ENCODE data around the gene SLC13A2. TPM values are rescaled to one million over a fixed set of nuclear protein-coding genes. Genes with fewer than 3 reads are reported as not detected.

Gene SLC13A2
- total RNA-seq, 2 experiments from 2014 or later = not detected

DNA sequence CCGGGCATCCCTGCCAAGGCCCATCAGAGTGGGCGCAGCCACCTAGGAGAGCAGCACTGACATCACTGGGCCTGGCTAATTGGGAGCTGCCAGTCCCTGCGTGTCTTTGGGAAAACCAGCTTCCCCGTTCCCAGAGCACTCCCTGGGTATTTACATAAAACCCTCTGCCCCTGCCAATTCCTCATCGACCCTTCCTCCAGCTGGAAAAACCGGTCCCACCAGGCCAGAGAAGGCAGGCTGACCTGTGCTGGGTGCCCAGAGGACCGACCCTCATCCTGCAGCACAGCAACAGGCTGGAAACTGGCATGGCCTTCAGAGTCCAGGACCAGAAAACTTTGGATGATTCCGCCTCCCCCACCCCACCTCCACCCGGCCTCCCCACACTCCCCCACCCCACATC lies 24.5 kb downstream of the SLC13A2 start:
- Histone ChIP-seq H3K4me3 (ENCODE audit: low read length) (no peak overlapping the region), H3K4me1 (ENCODE audit: insufficient read depth, low read length) (no peaks in the 10 kb centered on the region), H3K9me3 (ENCODE audit: control insufficient read depth in 1 of 2, insufficient read depth in 1 of 2, low read length in 2 of 2) (no peaks in the 10 kb centered on the region), H3K27ac (ENCODE audit: low read depth in 1 of 2, low read length in 2 of 2) (no peak overlapping the region), H3K27me3 (ENCODE audit: control insufficient read depth in 1 of 2, insufficient read depth in 2 of 2, low read length in 2 of 2) (peaks cover 0 to 6% of the 10 kb centered on the region in 2 experiments), H3K36me3 (ENCODE audit: insufficient read depth, low read length) (no peaks in the 10 kb centered on the region)
- no peaks in the 10 kb centered on the region for H3K36me3 Mint-ChIP-seq (ENCODE audit: low read depth)
- H3K4me3 Mint-ChIP-seq = no peak overlapping the region
- DNase-seq = no peak
- ChIA-PET CTCF (no interaction called here), POLR2A (no interaction called here)
- no peak for ATAC-seq (ENCODE audit: poor library complexity)
- TF ChIP-seq, protein P1, sequence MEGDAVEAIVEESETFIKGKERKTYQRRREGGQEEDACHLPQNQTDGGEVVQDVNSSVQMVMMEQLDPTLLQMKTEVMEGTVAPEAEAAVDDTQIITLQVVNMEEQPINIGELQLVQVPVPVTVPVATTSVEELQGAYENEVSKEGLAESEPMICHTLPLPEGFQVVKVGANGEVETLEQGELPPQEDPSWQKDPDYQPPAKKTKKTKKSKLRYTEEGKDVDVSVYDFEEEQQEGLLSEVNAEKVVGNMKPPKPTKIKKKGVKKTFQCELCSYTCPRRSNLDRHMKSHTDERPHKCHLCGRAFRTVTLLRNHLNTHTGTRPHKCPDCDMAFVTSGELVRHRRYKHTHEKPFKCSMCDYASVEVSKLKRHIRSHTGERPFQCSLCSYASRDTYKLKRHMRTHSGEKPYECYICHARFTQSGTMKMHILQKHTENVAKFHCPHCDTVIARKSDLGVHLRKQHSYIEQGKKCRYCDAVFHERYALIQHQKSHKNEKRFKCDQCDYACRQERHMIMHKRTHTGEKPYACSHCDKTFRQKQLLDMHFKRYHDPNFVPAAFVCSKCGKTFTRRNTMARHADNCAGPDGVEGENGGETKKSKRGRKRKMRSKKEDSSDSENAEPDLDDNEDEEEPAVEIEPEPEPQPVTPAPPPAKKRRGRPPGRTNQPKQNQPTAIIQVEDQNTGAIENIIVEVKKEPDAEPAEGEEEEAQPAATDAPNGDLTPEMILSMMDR (IDR thresholded peaks at IDR 0.05) = no peak
- no peak overlapping the region for H3K27ac Mint-ChIP-seq
- no peaks in the 10 kb centered on the region for H3K4me1 Mint-ChIP-seq (ENCODE audit: low read depth)
- H3K27me3 Mint-ChIP-seq = no peaks in the 10 kb centered on the region
- H3K9me3 Mint-ChIP-seq = no peaks in the 10 kb centered on the region
- intact Hi-C loops (cut with DNase I, micrococcal nuclease) = no loop called here

DNA sequence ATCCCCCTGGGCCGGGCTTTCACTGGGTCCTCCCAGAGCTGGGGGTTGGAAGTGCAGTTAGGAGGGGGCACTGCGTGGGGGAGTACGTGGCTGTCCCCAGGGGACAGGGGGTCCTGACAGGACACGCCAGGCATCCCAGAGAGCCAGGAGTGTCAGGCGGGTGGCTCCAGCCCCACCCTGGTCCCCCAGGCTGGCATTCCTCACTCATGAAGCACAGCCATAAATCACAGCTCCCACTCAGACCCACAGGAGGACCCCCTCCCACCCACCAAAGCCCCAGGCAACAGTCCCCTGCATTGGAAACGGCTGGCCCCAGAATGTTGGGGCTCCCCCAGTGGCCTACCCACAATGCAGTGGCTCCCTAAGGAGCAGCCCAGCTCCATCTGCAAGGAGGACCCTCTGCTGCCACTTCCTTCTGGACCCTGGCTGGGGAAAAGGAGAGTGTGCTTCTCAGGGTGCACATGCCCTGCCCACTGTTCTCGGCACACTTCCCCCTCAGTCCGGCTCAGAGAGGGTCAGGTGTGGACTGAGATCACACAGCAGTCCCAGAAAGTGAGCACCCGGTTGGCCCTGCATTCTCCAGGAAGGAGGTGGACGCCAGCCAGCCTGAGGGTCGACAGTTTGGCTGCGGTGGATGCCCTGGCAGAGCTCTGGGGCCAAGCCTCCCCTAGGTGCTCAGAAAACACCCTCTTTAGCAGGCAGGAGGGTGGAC lies 25.4 kb downstream of the SLC13A2 start:
- no peaks in the 10 kb centered on the region for H3K9me3 ChIP-seq (ENCODE audit: control insufficient read depth in 1 of 2, insufficient read depth in 1 of 2, low read length in 2 of 2)
- H3K27ac ChIP-seq (ENCODE audit: low read depth in 1 of 2, low read length in 2 of 2) = no peak overlapping the region
- Mint-ChIP-seq H3K4me1 (ENCODE audit: low read depth) (no peaks in the 10 kb centered on the region), H3K36me3 (ENCODE audit: low read depth) (no peaks in the 10 kb centered on the region), H3K9me3 (no peaks in the 10 kb centered on the region), H3K27me3 (no peaks in the 10 kb centered on the region), H3K27ac (no peak overlapping the region), H3K4me3 (no peak overlapping the region)
- no peak for DNase-seq
- H3K27me3 ChIP-seq (ENCODE audit: control insufficient read depth in 1 of 2, insufficient read depth in 2 of 2, low read length in 2 of 2) = peaks cover 0 to 3% of the 10 kb centered on the region in 2 experiments
- no peaks in the 10 kb centered on the region for H3K4me1 ChIP-seq (ENCODE audit: insufficient read depth, low read length)
- ATAC-seq (ENCODE audit: poor library complexity) = no peak
- intact Hi-C loops (cut with DNase I, micrococcal nuclease) = no loop called here
- ChIA-PET CTCF (no interaction called here), POLR2A (no interaction called here)
- TF ChIP-seq, protein P1 (IDR thresholded peaks at IDR 0.05) = no peak
- no peak overlapping the region for H3K4me3 ChIP-seq (ENCODE audit: low read length)
- H3K36me3 ChIP-seq (ENCODE audit: insufficient read depth, low read length) = no peaks in the 10 kb centered on the region

DNA sequence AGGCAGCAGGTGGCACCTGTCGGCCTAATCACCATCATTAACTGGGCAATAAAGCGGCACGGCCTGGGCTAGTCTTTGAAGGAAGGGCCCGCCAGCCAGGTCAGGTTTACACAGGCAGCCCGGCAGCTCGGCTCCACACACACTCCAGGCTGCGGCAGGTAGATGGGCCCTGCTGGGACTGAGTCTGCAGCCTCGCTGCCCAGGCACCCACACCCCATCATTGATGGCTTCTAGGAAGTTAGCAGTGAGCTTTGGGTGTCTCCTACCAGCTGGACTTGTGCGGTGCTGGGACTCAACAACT lies 25.9 kb downstream of the SLC13A2 start:
- H3K4me1 Mint-ChIP-seq (ENCODE audit: low read depth) = no peaks in the 10 kb centered on the region
- ATAC-seq (ENCODE audit: poor library complexity) (no peak), DNase-seq (no peak)
- Histone ChIP-seq H3K4me3 (ENCODE audit: low read length) (no peak overlapping the region), H3K4me1 (ENCODE audit: insufficient read depth, low read length) (no peaks in the 10 kb centered on the region), H3K27me3 (ENCODE audit: control insufficient read depth in 1 of 2, insufficient read depth in 2 of 2, low read length in 2 of 2) (peaks cover 0 to 3% of the 10 kb centered on the region in 2 experiments), H3K9me3 (ENCODE audit: control insufficient read depth in 1 of 2, insufficient read depth in 1 of 2, low read length in 2 of 2) (no peaks in the 10 kb centered on the region), H3K27ac (ENCODE audit: low read depth in 1 of 2, low read length in 2 of 2) (no peak overlapping the region), H3K36me3 (ENCODE audit: insufficient read depth, low read length) (no peaks in the 10 kb centered on the region)
- H3K9me3 Mint-ChIP-seq = no peaks in the 10 kb centered on the region
- ChIA-PET POLR2A (no interaction called here), CTCF (no interaction called here)
- H3K27me3 Mint-ChIP-seq = no peaks in the 10 kb centered on the region
- TF ChIP-seq, protein P1 (IDR thresholded peaks at IDR 0.05) = no peak
- H3K27ac Mint-ChIP-seq = no peak overlapping the region
- H3K4me3 Mint-ChIP-seq = no peak overlapping the region
- no peaks in the 10 kb centered on the region for H3K36me3 Mint-ChIP-seq (ENCODE audit: low read depth)
- intact Hi-C loops (cut with DNase I, micrococcal nuclease) = no loop called here
